HCT116 (cell line): Measurements from ENCODE around the gene DACH2. TPM values are rescaled to one million over a fixed set of nuclear protein-coding genes. Genes with fewer than 3 reads are reported as not detected.

ENCODE experiments used
- ATAC-seq: fragments of 200-7000 bp; cut with Tn5 transposase; 2 replicates; pipeline ENCODE4 v1.9.1; 2020; ENCODE audit warnings: mild to moderate bottlenecking, moderate library complexity
- BruUV-seq: library from RNA; stranded (reverse); fragments of 400-500 nt; replicated peaks from 2 replicates; lab custom pipeline; 2021; lab: Mats Ljungman, UMichigan
- CTCF ChIA-PET: fragments of 300-600 bp; sonication (Branson Sonifier 250); formaldehyde crosslinking; loops from one replicate; lab custom pipeline; 2021; ENCODE audit warnings: antibody characterized with exemption; lab: Charles Lee
- POLR2A ChIA-PET: fragments of 300-600, 350-600 bp; sonication (Branson Sonifier 250); formaldehyde crosslinking; loops from one replicate; lab custom pipeline; 2021; ENCODE audit warnings: antibody characterized with exemption; lab: Charles Lee
- RAD21 ChIA-PET, 2 experiments: fragments of 300-600 bp; sonication (Branson Sonifier 250); formaldehyde crosslinking; loops; one replicate each; lab custom pipeline; 2023; ENCODE audit warnings: low total read pairs in 2 of 2; ENCODE audit not compliant: uncharacterized antibody in 2 of 2, unreplicated experiment in 2 of 2, low non-redundant PET in 1 of 2; lab: Charles Lee
- DNase-seq: peaks from one replicate; pipeline ENCODE4 v3.0.0-alpha.2; 2010; ENCODE audit warnings: low read depth, low spot score
- H2AFZ ChIP-seq: fragments of 200-600 bp; shearing (Covaris generic), sonication (generic); 2 replicates; pipeline ENCODE4 v1.6.1; 2017; ENCODE audit warnings: low read depth, mixed run types, mixed read lengths, antibody characterized with exemption, low read length; ENCODE audit not compliant: poor library complexity, severe bottlenecking
- H3K27ac ChIP-seq: 2 replicates; pipeline ENCODE4 v1.5.1; 2012; ENCODE audit warnings: low read depth, low read length
- H3K27me3 ChIP-seq: fragments of 200-600 bp; sonication (generic); 2 replicates; pipeline ENCODE4 v1.6.1; 2016; ENCODE audit warnings: mixed run types, low read length, mixed read lengths; ENCODE audit not compliant: insufficient read depth
- H3K36me3 ChIP-seq, 2 experiments: fragments of 200-500 bp in 1 of 2; fragments of 200-600 bp in 1 of 2; sonication (Bioruptor generic) in 1 of 2; sonication (generic) in 1 of 2; 2 replicates each; pipeline versions ENCODE4 v1.5.1 to v1.6.1; 2014 to 2016; ENCODE audit warnings: low read length in 2 of 2, inconsistent platforms in 1 of 2, mixed read lengths in 1 of 2, mixed run types in 1 of 2; ENCODE audit not compliant: insufficient read depth in 2 of 2, control insufficient read depth in 1 of 2
- H3K4me1 ChIP-seq, 2 experiments: fragments of 200-600 bp in 1 of 2; sonication (generic) in 1 of 2; 2 replicates each; pipeline versions ENCODE4 v1.5.1 to v1.6.1; 2012 to 2017; ENCODE audit warnings: low read length in 2 of 2, inconsistent platforms in 1 of 2, mild to moderate bottlenecking in 1 of 2, mixed read lengths in 1 of 2, mixed run types in 1 of 2, moderate library complexity in 1 of 2; ENCODE audit not compliant: insufficient read depth in 2 of 2, control insufficient read depth in 1 of 2
- H3K4me2 ChIP-seq: fragments of 200-600 bp; sonication (generic); 2 replicates; pipeline ENCODE4 v1.6.1; 2017; ENCODE audit warnings: mixed run types, low read length, mixed read lengths
- H3K4me3 ChIP-seq, 2 experiments: fragments of 200-600 bp in 1 of 2; sonication (generic) in 1 of 2; replicated peaks in 1 of 2; 2 replicates each; pipeline ENCODE4 v1.5.1; 2011 to 2016; ENCODE audit warnings: low read length in 2 of 2, control low read depth in 1 of 2, low read depth in 1 of 2, mild to moderate bottlenecking in 1 of 2, mixed read lengths in 1 of 2, mixed run types in 1 of 2
- H3K79me2 ChIP-seq: fragments of 200-600 bp; sonication (generic); 2 replicates; pipeline ENCODE4 v1.6.1; 2017; ENCODE audit warnings: mild to moderate bottlenecking, mixed run types, low read length, moderate library complexity, mixed read lengths; ENCODE audit not compliant: insufficient read depth
- H3K9ac ChIP-seq: fragments of 200-600 bp; sonication (generic); 2 replicates; pipeline ENCODE4 v1.6.1; 2016; ENCODE audit warnings: low read length, mixed read lengths
- H3K9me2 ChIP-seq: fragments of 200-600 bp; sonication (generic), shearing (Covaris generic); 2 replicates; pipeline ENCODE4 v1.6.1; 2017; ENCODE audit warnings: mixed run types, mild to moderate bottlenecking, moderate library complexity; ENCODE audit not compliant: insufficient read depth
- H3K9me3 ChIP-seq, 2 experiments: fragments of 200-500 bp in 1 of 2; fragments of 200-600 bp in 1 of 2; sonication (Bioruptor generic) in 1 of 2; sonication (generic) in 1 of 2; 2 replicates each; pipeline ENCODE4 v1.6.1; 2014 to 2017; ENCODE audit warnings: low read length in 2 of 2, mixed read lengths in 2 of 2, inconsistent platforms in 1 of 2, low read depth in 1 of 2, mild to moderate bottlenecking in 1 of 2, mixed run types in 1 of 2, moderate library complexity in 1 of 2; ENCODE audit not compliant: control insufficient read depth in 1 of 2, insufficient read depth in 1 of 2
- H4K20me1 ChIP-seq: fragments of 200-600 bp; sonication (generic), shearing (Covaris generic); 2 replicates; pipeline ENCODE4 v1.6.1; 2017; ENCODE audit warnings: mixed run types, mild to moderate bottlenecking, moderate library complexity; ENCODE audit not compliant: insufficient read depth
- CBX3 ChIP-seq: IDR thresholded peaks from 2 replicates; pipeline ENCODE4 v1.6.1; 2012; ENCODE audit warnings: low read depth
- ELF1 ChIP-seq: IDR thresholded peaks from 2 replicates; pipeline ENCODE4 v1.6.1; 2012; ENCODE audit warnings: low read depth, borderline replicate concordance
- EZH2 ChIP-seq: fragments of 200-600 bp; sonication (generic); IDR thresholded peaks from 2 replicates; pipeline ENCODE4 v1.6.1; 2017; ENCODE audit warnings: antibody characterized with exemption, mixed run types
- JUND ChIP-seq: IDR thresholded peaks from 2 replicates; pipeline ENCODE4 v1.6.1; 2012
- POLR2AphosphoS5 ChIP-seq: IDR thresholded peaks from 2 replicates; pipeline ENCODE4 v1.6.1; 2011; ENCODE audit warnings: mild to moderate bottlenecking, low read depth, low read length, moderate library complexity
- SIN3A ChIP-seq: IDR thresholded peaks from 2 replicates; pipeline ENCODE4 v1.6.1; 2012; ENCODE audit warnings: low read depth
- SP1 ChIP-seq: IDR thresholded peaks from 2 replicates; pipeline ENCODE4 v1.6.1; 2012; ENCODE audit warnings: low read depth
- TCF7L2 ChIP-seq: IDR thresholded peaks from 2 replicates; pipeline ENCODE4 v1.7.0; 2011; ENCODE audit warnings: borderline replicate concordance, inconsistent platforms; ENCODE audit not compliant: insufficient read depth, insufficient read length; ENCODE audit errors: extremely low read depth
- ZFX ChIP-seq: fragments of 450-650 bp; IDR thresholded peaks from 2 replicates; pipeline ENCODE4 v1.6.1; 2017
- ZNF274 ChIP-seq: fragments of 200-500 bp; sonication (Bioruptor generic); IDR thresholded peaks from 2 replicates; pipeline ENCODE4 v1.6.1; 2014; ENCODE audit warnings: mild to moderate bottlenecking, low read depth, low read length, inconsistent platforms
- intact Hi-C: fragments of 100-400 bp; cut with micrococcal nuclease; formaldehyde crosslinking; loops from 2 replicates; pipeline ENCODE4 v1.10.0; 2022
- total RNA-seq: library from RNA; stranded (reverse); gene quantifications from one replicate; pipeline ENCODE4 v1.2.1, GENCODE V29; 2021; ENCODE audit not compliant: unreplicated experiment
- TF ChIP-seq, protein P1 (sequence below): IDR thresholded peaks from 2 replicates; pipeline ENCODE4 v1.6.1; 2012
- TF ChIP-seq, protein P2 (sequence below), 3 experiments: fragments of 200-600 bp in 1 of 3; sonication (generic) in 1 of 3; IDR thresholded peaks in 2 of 3; conservative IDR thresholded peaks in 1 of 3; 2 replicates each; pipeline ENCODE4 v1.5.1; 2012 to 2017; ENCODE audit warnings: low read depth in 2 of 3, low read length in 2 of 3, antibody characterized with exemption in 1 of 3, borderline replicate concordance in 1 of 3, control low read depth in 1 of 3, mild to moderate bottlenecking in 1 of 3, mixed read lengths in 1 of 3, mixed run types in 1 of 3, moderate library complexity in 1 of 3; ENCODE audit not compliant: insufficient read depth in 1 of 3
- TF ChIP-seq, protein P3 (sequence below): IDR thresholded peaks from 2 replicates; pipeline ENCODE4 v1.6.1; 2011; ENCODE audit warnings: mild to moderate bottlenecking, low read length, moderate library complexity; ENCODE audit not compliant: insufficient replicate concordance; ENCODE audit errors: extremely low read depth
- TF ChIP-seq, protein P4 (sequence below): IDR thresholded peaks from 2 replicates; pipeline ENCODE4 v1.6.1; 2012

The DACH2 gene
- total RNA-seq, 1 experiment from 2014 or later = not detected

DNA sequence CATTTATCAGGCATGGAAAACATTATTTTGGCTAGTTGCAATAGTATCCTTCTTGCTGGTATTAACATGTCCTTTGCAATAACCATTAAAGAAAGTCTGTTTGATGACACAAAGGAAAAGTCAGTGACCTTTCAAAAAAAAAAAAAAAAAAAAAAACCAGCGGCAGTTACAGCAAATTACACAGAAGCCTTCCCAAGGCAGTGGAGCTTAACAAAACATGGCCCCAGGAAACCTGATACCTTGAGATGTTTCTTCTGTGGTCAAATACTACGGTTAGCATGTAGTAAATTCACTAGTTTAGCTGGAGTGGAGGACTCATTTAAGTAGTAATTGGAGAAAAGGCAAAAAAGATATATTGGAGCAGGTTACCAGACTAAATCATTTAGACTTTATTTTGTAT, 359.1 kb downstream of the DACH2 start:
- no peaks in the 10 kb centered on the region for H3K27me3 ChIP-seq
- H3K9ac ChIP-seq = no peak overlapping the region
- no peak overlapping the region for H3K4me3 ChIP-seq
- no peaks in the 10 kb centered on the region for H4K20me1 ChIP-seq
- H3K4me2 ChIP-seq = no peak overlapping the region
- H3K27ac ChIP-seq = no peak overlapping the region
- H3K4me1 ChIP-seq = no peaks in the 10 kb centered on the region
- no peaks in the 10 kb centered on the region for H3K79me2 ChIP-seq
- ChIA-PET CTCF (no interaction called here), RAD21 (no interaction called here), POLR2A (no interaction called here)
- BruUV-seq = no TSS peak
- ATAC-seq = no peak
- H3K36me3 ChIP-seq = no peaks in the 10 kb centered on the region
- no peak overlapping the region for H2AFZ ChIP-seq
- TF ChIP-seq EZH2 (no peak), POLR2AphosphoS5 (no peak), SIN3A (no peak), JUND (no peak), CBX3 (no peak), ZNF274 (no peak), TCF7L2 (no peak), ELF1 (no peak), SP1 (no peak)
- TF ChIP-seq, protein P1, sequence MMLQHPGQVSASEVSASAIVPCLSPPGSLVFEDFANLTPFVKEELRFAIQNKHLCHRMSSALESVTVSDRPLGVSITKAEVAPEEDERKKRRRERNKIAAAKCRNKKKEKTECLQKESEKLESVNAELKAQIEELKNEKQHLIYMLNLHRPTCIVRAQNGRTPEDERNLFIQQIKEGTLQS = no peak
- no peak for DNase-seq
- intact Hi-C loops = no loop called here
- H3K9me2 ChIP-seq = no peaks in the 10 kb centered on the region
- H3K9me3 ChIP-seq = no peaks in the 10 kb centered on the region

DNA sequence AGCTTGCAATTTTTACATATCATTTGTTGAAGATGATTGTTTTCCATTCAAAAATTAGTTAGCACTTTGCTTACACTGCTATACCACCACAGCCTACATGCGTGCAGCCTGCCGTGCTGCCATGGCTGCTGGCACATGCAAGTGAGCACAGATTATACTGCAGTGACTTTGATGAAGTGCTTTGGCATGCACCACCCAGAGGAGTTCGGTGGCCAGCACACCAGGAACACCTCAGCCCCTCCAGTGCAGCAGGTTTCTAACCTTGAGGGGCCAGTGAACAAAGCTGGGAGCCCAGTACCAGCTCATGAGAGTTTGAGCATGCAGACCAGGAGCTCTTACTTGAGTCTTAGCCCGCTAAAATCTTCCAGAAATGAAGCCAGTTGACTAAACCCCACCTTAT, 431.5 kb downstream of the DACH2 start:
- H2AFZ ChIP-seq = no peak overlapping the region
- RAD21 ChIA-PET = no interaction called here
- no peak overlapping the region for H3K4me3 ChIP-seq
- no peaks in the 10 kb centered on the region for H3K9me3 ChIP-seq
- TF ChIP-seq, protein P2, sequence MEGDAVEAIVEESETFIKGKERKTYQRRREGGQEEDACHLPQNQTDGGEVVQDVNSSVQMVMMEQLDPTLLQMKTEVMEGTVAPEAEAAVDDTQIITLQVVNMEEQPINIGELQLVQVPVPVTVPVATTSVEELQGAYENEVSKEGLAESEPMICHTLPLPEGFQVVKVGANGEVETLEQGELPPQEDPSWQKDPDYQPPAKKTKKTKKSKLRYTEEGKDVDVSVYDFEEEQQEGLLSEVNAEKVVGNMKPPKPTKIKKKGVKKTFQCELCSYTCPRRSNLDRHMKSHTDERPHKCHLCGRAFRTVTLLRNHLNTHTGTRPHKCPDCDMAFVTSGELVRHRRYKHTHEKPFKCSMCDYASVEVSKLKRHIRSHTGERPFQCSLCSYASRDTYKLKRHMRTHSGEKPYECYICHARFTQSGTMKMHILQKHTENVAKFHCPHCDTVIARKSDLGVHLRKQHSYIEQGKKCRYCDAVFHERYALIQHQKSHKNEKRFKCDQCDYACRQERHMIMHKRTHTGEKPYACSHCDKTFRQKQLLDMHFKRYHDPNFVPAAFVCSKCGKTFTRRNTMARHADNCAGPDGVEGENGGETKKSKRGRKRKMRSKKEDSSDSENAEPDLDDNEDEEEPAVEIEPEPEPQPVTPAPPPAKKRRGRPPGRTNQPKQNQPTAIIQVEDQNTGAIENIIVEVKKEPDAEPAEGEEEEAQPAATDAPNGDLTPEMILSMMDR (IDR thresholded peaks at IDR 0.05 in 2 of 3, conservative IDR thresholded peaks at IDR 0.05 in 1 of 3; ENCODE audit: borderline replicate concordance in 1 of 3, insufficient read depth in 1 of 3, low read depth in 2 of 3, low read length in 2 of 3) = no peak
- TF ChIP-seq ZNF274 (no peak), ZFX (no peak), SIN3A (no peak), ELF1 (no peak)
- TF ChIP-seq, protein P3, sequence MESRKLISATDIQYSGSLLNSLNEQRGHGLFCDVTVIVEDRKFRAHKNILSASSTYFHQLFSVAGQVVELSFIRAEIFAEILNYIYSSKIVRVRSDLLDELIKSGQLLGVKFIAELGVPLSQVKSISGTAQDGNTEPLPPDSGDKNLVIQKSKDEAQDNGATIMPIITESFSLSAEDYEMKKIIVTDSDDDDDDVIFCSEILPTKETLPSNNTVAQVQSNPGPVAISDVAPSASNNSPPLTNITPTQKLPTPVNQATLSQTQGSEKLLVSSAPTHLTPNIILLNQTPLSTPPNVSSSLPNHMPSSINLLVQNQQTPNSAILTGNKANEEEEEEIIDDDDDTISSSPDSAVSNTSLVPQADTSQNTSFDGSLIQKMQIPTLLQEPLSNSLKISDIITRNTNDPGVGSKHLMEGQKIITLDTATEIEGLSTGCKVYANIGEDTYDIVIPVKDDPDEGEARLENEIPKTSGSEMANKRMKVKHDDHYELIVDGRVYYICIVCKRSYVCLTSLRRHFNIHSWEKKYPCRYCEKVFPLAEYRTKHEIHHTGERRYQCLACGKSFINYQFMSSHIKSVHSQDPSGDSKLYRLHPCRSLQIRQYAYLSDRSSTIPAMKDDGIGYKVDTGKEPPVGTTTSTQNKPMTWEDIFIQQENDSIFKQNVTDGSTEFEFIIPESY = no peak
- TF ChIP-seq, protein P4, sequence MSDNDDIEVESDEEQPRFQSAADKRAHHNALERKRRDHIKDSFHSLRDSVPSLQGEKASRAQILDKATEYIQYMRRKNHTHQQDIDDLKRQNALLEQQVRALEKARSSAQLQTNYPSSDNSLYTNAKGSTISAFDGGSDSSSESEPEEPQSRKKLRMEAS = no peak
- H3K27me3 ChIP-seq = no peaks in the 10 kb centered on the region
- H3K36me3 ChIP-seq = no peaks in the 10 kb centered on the region
- intact Hi-C loops = no loop called here
- H4K20me1 ChIP-seq = no peaks in the 10 kb centered on the region
- H3K79me2 ChIP-seq = no peaks in the 10 kb centered on the region
- ATAC-seq = no peak
- no peak for DNase-seq
- H3K4me2 ChIP-seq = no peak overlapping the region
- H3K9ac ChIP-seq = no peak overlapping the region
- POLR2A ChIA-PET = no interaction called here
- H3K9me2 ChIP-seq = no peaks in the 10 kb centered on the region
- CTCF ChIA-PET = no interaction called here
- H3K4me1 ChIP-seq = no peaks in the 10 kb centered on the region
- H3K27ac ChIP-seq = no peak overlapping the region
- BruUV-seq = no TSS peak
